ENCODE data around the gene OR2V2.
"Not testable (repeated sequence)": the region's sequence is repeated elsewhere in the genome, so short reads cannot be mapped to it uniquely, and the experiment has no call there.

Gene OR2V2, protein sequence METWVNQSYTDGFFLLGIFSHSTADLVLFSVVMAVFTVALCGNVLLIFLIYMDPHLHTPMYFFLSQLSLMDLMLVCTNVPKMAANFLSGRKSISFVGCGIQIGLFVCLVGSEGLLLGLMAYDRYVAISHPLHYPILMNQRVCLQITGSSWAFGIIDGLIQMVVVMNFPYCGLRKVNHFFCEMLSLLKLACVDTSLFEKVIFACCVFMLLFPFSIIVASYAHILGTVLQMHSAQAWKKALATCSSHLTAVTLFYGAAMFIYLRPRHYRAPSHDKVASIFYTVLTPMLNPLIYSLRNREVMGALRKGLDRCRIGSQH

GRCh38 chr5:181146927-181147636, at the start of gene OR2V2:
TSS of gene OR2V2 (plus strand) at chr5:181147586. CDS start at chr5:181154943, 7,357 bp downstream.
- DNase-seq (ENCODE audit: extremely low spot score); POLR2A ChIA-PET: not testable (repeated sequence)
- CTCF ChIA-PET, result interaction anchor here (0.9 kb wide), 1 partner anchor 13 kb away, joined by 4 read pairs; no protein-coding TSS in a partner anchor

DNA sequence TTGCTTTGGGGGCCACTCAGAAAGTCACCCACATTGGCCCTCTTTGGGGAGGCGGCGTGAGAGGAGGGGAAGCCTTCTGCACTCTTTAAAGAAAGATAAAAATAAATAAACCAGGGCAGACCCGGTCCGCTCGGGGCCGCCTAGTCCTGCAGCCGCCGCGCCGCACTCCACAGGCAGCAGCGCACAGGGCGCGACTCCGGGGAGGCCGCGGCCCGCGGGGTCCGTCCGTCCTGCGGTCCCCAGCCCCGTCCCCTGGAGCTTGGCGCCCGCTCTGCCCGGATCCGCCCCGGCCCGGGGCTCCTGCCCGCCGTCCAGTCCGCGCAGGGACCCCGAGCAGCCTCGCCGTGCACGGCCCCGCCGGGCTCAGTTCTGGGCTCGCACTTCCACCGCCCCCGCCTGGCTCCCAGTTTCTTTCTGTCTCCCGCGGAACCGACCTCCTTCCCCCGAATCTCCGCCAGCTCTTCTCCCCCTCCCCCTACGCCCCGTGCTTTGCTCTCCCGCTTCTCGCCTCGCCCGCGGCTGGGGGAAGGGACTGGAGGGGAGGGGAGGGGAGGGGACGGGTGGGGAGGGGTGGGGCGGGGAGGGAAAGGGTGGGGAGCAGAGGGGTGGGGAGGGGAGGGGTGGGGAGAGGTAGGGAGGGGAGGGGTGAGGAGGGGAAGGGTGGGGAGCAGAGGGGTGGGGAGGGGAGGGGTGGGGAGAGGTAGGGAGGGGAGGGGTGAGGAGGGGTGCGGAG, 49.5 kb upstream of the OR2V2 start:
- POLR2A ChIA-PET; CTCF ChIA-PET; DNase-seq (ENCODE audit: extremely low spot score): not testable (repeated sequence)

DNA sequence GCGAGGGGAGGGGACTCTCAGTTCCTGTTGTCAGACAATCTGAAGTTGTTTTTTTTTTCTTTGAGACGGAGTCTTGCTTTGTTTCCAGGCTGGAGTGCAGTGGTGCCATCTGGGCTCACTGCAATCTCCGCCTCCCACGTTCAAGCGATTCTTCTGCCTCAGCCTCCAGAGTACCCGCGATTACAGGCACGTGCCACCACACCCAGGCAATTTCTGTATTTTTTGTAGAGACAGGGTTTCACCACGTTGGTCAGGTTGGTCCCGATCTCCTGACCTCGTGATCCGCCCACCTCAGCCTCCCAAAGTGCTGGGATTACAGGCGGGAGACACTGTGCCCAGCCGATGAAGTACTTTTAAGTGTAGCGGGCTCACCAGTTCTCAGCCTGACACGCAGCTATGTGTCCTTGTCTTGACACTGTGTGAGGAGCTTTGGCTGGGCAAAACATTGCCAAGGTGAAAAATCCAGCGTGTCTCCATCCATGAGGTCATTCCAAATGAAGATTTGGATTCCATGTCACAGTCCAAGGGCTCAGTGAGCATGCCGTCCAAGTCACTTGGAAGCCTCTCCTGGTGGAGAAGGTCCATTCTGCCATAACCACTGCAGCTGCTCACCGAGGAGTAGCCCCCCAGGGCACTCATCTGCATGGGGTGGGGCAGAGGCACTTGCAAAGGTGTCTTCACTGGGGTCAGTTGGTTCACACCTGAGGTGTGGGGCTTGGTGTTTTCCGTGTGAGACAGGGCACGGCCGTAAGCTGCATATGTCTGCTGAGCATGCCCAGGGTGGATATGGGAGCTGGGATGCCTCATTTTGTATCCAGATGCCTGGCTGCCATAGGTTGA, 48.4 kb upstream of the OR2V2 start:
- ChIA-PET CTCF (interaction anchor here (1.0 to 1.1 kb wide), 2 partner anchors 17 to 314 kb away, joined by 3 read pairs; no protein-coding TSS in a partner anchor), POLR2A (no interaction called here)
- DNase-seq (ENCODE audit: extremely low spot score), result no peak
- TF ChIP-seq CTCF (IDR thresholded peaks at IDR 0.05; ENCODE audit: control extremely low read depth, extremely low read depth, low read depth, missing control alignments), result no peak

- TF ChIP-seq CTCF (IDR thresholded peaks at IDR 0.05; ENCODE audit: control extremely low read depth, extremely low read depth, low read depth, missing control alignments), result no peak
- CTCF ChIA-PET, result interaction anchor here (0.7 to 1.1 kb wide), 3 partner anchors 18 to 315 kb away, joined by 3 read pairs; no protein-coding TSS in a partner anchor
- DNase-seq (ENCODE audit: extremely low spot score), result no peak
- POLR2A ChIA-PET, result no interaction called here
Observed at GRCh38 chr5:181099602-181100086, 47.7 kb upstream of the OR2V2 start.

GRCh38 chr5:181100121-181100875, 47.1 kb upstream of the OR2V2 start:
- no peak for TF ChIP-seq CTCF (IDR thresholded peaks at IDR 0.05; ENCODE audit: control extremely low read depth, extremely low read depth, low read depth, missing control alignments)
- ChIA-PET POLR2A (no interaction called here), CTCF (interaction anchor here (0.7 to 1.1 kb wide), 2 partner anchors 18 kb away, joined by 3 read pairs; no protein-coding TSS in a partner anchor)
- DNase-seq (ENCODE audit: extremely low spot score), result no peak

- CTCF ChIA-PET; DNase-seq (ENCODE audit: extremely low spot score); POLR2A ChIA-PET: not testable (repeated sequence)
Observed at GRCh38 chr5:181101030-181101641, 46.2 kb upstream of the OR2V2 start.

DNA sequence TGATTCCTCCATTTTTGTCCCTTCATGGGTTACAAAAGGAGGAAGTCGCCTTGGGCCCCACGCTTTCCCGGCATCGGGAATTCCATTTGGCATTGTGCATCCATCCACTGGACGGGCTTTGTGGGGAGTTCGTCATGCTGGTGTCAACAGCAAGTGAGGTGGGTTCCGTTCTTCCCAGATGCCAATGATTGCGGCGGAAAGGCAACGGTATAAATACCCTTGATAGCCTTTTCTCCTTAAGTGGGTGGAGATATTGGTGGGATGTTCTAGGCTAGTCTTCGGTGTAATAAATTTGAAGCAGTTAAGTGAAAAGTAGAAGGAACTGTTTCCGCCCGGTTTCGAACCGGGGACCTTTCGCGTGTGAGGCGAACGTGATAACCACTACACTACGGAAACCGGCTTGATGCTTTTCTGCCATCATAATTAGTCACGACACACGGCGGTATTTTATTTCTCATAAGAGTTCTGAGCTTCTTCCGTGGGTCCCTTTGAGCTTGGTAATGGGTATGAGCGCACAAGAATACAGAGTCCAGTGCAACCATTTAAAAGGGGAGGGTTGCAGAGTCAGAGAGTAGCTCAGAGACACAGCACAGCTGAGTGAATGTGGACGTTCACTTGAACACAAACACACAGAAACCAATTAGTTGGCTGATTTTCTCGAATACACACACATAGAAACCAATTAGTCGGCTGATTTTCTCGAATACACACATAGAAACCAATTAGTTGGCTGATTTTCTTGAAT, 45.3 kb upstream of the OR2V2 start:
- DNase-seq (ENCODE audit: extremely low spot score); CTCF ChIA-PET; POLR2A ChIA-PET: not testable (repeated sequence)

DNA sequence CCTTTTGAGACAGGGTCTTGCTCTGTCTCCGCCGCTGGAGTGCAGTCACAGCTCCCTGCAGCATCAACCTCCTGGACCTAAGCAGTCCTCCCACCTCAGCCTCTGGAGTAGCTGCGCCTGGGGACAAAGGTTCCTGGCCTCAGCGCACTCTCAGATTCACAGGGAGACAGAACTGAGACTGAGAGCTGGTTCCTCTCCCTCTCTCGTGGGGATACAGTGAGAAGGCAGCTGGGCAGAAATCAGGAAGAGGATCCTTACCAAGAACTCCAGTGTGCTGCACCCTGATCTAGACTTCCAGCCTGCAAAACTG, 43.2 kb upstream of the OR2V2 start:
- DNase-seq (ENCODE audit: extremely low spot score); POLR2A ChIA-PET; CTCF ChIA-PET: not testable (repeated sequence)

DNA sequence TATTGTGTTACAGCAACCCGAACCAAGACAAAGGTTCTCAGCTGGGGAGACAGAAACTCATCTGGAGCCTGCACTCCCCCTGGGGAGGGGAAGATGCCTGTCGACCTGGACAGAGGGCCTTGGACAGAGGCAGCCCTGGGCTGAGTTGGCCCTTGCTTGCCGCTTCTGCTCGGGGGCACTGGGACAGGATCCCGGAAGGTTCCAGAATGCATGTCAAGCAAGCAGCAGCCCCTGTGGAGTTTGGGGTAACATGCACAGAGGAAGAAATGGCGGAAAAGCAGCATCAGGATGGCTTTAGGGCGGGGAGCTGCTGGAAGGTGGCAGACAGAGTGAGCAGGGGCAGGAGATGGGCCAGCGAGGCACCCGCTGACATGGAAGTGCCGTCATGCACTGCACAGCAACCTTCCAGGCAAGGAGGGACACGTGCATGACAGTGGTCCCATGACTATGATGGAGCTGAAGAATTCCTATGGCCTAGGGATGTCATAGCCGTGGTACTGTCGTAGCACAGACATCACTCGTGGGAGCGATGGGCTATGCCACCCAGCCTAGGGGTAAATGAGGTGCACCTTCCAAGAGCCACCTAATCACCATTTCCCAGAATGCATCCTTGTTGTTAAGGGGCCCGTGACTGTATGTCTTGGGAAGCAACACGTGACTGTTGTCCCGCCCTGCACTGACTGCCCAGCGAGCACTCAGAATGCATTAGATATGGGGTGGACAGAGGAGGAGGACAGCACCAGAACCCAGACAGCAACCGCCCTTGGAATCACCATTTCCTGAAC, 42.6 kb upstream of the OR2V2 start:
- CTCF ChIA-PET, POLR2A ChIA-PET: not testable (repeated sequence)

More for the DNA sequence above, 42.6 kb upstream of the OR2V2 start:
- DNase-seq (ENCODE audit: extremely low spot score), result not testable (repeated sequence)

Measured in GM10248 (cell line).